HepG2 (cell line): ENCODE measurements around the gene GDPGP1. TPM values are rescaled to one million over a fixed set of nuclear protein-coding genes. Genes with fewer than 3 reads are reported as not detected.

Source experiments
- BORCS8-MEF2B ChIP-seq: sonication (generic); formaldehyde crosslinking; IDR thresholded peaks from 2 replicates; pipeline ENCODE4 v1.8.0; 2022; ENCODE audit warnings: mild to moderate bottlenecking, missing genetic modification reagents
- BRF2 ChIP-seq: sonication (generic); formaldehyde crosslinking; IDR thresholded peaks from 2 replicates; pipeline ENCODE4 v1.8.1; 2022; ENCODE audit warnings: mild to moderate bottlenecking, missing genetic modification reagents
- CTCF ChIP-seq: sonication (generic); formaldehyde crosslinking; IDR thresholded peaks from 2 replicates; pipeline ENCODE4 v1.5.0; 2020; ENCODE audit warnings: mild to moderate bottlenecking, missing genetic modification reagents, moderate library complexity
- GATAD2A ChIP-seq: IDR thresholded peaks from 2 replicates; pipeline ENCODE4 v1.6.1; 2016
- PHB2 ChIP-seq: fragments of 450-650 bp; IDR thresholded peaks from 2 replicates; pipeline ENCODE4 v1.6.1; 2018; ENCODE audit not compliant: partially characterized antibody
- PHF20 ChIP-seq: sonication (generic); formaldehyde crosslinking; IDR thresholded peaks from 2 replicates; pipeline ENCODE4 v1.5.0; 2020; ENCODE audit warnings: mild to moderate bottlenecking, missing genetic modification reagents
- POLR2AphosphoS2 ChIP-seq: IDR thresholded peaks from 2 replicates; pipeline ENCODE4 v1.6.1; 2011; ENCODE audit warnings: low read depth, low read length, improper control_type of control experiment
- RFX3 ChIP-seq: IDR thresholded peaks from 2 replicates; pipeline ENCODE4 v1.6.1; 2016; ENCODE audit warnings: missing biosample characterization, missing genetic modification reagents
- RFX5 ChIP-seq: IDR thresholded peaks from 2 replicates; pipeline ENCODE4 v1.6.1; 2011; ENCODE audit warnings: low read depth, low read length, improper control_type of control experiment
- SAP130 ChIP-seq: IDR thresholded peaks from 2 replicates; pipeline ENCODE4 v1.6.1; 2016; ENCODE audit warnings: low read depth
- SOX6 ChIP-seq, 2 experiments: fragments of 450-650 bp in 1 of 2; sonication (generic) in 1 of 2; formaldehyde crosslinking in 1 of 2; IDR thresholded peaks; 2 replicates each; pipeline versions ENCODE4 v1.4.0 to v1.6.1; 2017 to 2020; ENCODE audit warnings: antibody characterized with exemption in 1 of 2, mild to moderate bottlenecking in 1 of 2, missing genetic modification reagents in 1 of 2
- ZNF280B ChIP-seq: sonication (generic); formaldehyde crosslinking; IDR thresholded peaks from 2 replicates; pipeline ENCODE4 v1.5.0; 2020; ENCODE audit warnings: missing genetic modification reagents, mild to moderate bottlenecking, borderline replicate concordance
- ZNF619 ChIP-seq: sonication (generic); formaldehyde crosslinking; IDR thresholded peaks from 2 replicates; pipeline ENCODE4 v1.4.0; 2020; ENCODE audit warnings: mild to moderate bottlenecking, missing genetic modification reagents
- ZNF749 ChIP-seq: sonication (generic); formaldehyde crosslinking; IDR thresholded peaks from 2 replicates; pipeline ENCODE4 v1.8.0; 2022; ENCODE audit warnings: mild to moderate bottlenecking, missing genetic modification reagents, moderate library complexity, borderline replicate concordance
- polyA plus RNA-seq, 8 experiments: library from polyadenylated mRNA; depleted of rRNA in 3 of 8; stranded (reverse) in 7 of 8; unstranded in 1 of 8; fragments of >200 nt; fragmentation: Illumina TruSeq in 4 of 8; extraction: Trizol in 4 of 8; gene quantifications; 2 replicates each; pipeline versions ENCODE4 v1.2.1 to v1.2.3, GENCODE V29; 2011 to 2016; ENCODE audit warnings: low read depth in 4 of 8, missing spikeins in 1 of 8, mixed read lengths in 1 of 8; ENCODE audit not compliant: insufficient read depth in 1 of 8
- total RNA-seq, 5 experiments: library from RNA; depleted of rRNA; stranded (reverse); fragments of >200 nt; fragmentation: Illumina TruSeq; extraction: Trizol; gene quantifications; 2 replicates each; pipeline ENCODE4 v1.2.3, GENCODE V29; 2016; ENCODE audit warnings: low read depth in 1 of 5
- TF ChIP-seq, protein P1 (sequence below): sonication (generic); formaldehyde crosslinking; IDR thresholded peaks from 2 replicates; pipeline ENCODE4 v1.4.0; 2020; ENCODE audit warnings: low read depth, missing genetic modification reagents
- TF ChIP-seq, protein P2 (sequence below): sonication (generic); formaldehyde crosslinking; IDR thresholded peaks from 2 replicates; pipeline ENCODE4 v1.4.0; 2020; ENCODE audit warnings: mild to moderate bottlenecking, missing genetic modification reagents, borderline replicate concordance

Gene GDPGP1
- total and polyA plus RNA-seq, 2 of the 13 experiments (the other 11 are each of a cell fraction or from before 2014, with no cell fraction given): 1.5 to 4.3 TPM

DNA sequence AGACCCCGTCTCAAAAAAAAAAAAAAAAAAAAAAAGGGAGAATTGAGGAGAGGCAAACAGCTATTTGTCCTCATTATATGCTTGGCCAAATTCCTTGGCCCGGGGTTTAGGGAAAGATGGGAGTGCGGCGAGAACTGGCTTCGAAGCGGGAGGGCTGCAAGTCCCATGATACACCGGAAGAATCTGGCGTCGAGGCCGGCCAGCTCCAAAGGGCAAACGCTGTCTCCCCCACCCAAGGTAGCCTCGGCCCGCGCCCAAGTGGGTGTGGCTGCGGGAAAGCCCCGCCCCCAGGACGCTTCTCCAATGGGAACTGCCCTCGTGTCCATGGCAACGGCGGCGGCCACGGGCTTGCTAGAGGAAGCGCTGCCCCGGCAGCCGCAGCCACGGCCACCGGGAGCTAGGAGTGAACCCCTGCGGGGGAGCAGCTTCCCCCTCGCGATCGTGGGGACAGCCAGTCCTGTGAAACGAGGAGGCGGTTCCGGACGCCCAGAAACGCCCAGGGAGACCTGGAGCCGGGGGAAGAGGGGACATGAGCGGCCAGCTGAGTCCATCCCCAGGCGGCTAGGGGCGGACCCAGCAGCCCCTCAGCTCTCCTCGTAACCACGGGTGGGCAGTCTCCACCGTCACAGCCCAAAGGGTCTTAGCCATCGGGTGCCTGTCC is 15.3 kb downstream of the GDPGP1 start, which contains the start of gene TTLL13 (continued):
- peak; percentile 48; the same call in 1 of the 2 replicates for TF ChIP-seq ZNF280B (CRISPR knock-in tag)
- peak; percentile 35 for TF ChIP-seq CTCF
- TF ChIP-seq, protein P1, sequence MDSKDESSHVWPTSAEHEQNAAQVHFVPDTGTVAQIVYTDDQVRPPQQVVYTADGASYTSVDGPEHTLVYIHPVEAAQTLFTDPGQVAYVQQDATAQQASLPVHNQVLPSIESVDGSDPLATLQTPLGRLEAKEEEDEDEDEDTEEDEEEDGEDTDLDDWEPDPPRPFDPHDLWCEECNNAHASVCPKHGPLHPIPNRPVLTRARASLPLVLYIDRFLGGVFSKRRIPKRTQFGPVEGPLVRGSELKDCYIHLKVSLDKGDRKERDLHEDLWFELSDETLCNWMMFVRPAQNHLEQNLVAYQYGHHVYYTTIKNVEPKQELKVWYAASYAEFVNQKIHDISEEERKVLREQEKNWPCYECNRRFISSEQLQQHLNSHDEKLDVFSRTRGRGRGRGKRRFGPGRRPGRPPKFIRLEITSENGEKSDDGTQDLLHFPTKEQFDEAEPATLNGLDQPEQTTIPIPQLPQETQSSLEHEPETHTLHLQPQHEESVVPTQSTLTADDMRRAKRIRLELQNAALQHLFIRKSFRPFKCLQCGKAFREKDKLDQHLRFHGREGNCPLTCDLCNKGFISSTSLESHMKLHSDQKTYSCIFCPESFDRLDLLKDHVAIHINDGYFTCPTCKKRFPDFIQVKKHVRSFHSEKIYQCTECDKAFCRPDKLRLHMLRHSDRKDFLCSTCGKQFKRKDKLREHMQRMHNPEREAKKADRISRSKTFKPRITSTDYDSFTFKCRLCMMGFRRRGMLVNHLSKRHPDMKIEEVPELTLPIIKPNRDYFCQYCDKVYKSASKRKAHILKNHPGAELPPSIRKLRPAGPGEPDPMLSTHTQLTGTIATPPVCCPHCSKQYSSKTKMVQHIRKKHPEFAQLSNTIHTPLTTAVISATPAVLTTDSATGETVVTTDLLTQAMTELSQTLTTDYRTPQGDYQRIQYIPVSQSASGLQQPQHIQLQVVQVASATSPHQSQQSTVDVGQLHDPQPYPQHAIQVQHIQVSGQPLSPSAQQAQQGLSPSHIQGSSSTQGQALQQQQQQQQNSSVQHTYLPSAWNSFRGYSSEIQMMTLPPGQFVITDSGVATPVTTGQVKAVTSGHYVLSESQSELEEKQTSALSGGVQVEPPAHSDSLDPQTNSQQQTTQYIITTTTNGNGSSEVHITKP: peak; percentile 93
- no peak for TF ChIP-seq SOX6 (IDR thresholded peaks at IDR 0.05)
- peak; percentile 45 for TF ChIP-seq SOX6 (CRISPR knock-in tag; IDR thresholded peaks at IDR 0.05)
- no peak for TF ChIP-seq PHF20 (CRISPR knock-in tag)
- no peak for TF ChIP-seq PHB2
- TF ChIP-seq RFX5: no peak
- TF ChIP-seq ZNF619 (CRISPR knock-in tag): peak; percentile 87; the same call in 1 of the 2 replicates
- peak; percentile 85 for TF ChIP-seq RFX3
- TF ChIP-seq BRF2 (CRISPR knock-in tag): no peak
- TF ChIP-seq BORCS8-MEF2B (CRISPR knock-in tag): peak; percentile 50; the same call in 1 of the 2 replicates
- peak; percentile 37; the same call in 1 of the 2 replicates for TF ChIP-seq GATAD2A (CRISPR knock-in tag)
- TF ChIP-seq, protein P2, sequence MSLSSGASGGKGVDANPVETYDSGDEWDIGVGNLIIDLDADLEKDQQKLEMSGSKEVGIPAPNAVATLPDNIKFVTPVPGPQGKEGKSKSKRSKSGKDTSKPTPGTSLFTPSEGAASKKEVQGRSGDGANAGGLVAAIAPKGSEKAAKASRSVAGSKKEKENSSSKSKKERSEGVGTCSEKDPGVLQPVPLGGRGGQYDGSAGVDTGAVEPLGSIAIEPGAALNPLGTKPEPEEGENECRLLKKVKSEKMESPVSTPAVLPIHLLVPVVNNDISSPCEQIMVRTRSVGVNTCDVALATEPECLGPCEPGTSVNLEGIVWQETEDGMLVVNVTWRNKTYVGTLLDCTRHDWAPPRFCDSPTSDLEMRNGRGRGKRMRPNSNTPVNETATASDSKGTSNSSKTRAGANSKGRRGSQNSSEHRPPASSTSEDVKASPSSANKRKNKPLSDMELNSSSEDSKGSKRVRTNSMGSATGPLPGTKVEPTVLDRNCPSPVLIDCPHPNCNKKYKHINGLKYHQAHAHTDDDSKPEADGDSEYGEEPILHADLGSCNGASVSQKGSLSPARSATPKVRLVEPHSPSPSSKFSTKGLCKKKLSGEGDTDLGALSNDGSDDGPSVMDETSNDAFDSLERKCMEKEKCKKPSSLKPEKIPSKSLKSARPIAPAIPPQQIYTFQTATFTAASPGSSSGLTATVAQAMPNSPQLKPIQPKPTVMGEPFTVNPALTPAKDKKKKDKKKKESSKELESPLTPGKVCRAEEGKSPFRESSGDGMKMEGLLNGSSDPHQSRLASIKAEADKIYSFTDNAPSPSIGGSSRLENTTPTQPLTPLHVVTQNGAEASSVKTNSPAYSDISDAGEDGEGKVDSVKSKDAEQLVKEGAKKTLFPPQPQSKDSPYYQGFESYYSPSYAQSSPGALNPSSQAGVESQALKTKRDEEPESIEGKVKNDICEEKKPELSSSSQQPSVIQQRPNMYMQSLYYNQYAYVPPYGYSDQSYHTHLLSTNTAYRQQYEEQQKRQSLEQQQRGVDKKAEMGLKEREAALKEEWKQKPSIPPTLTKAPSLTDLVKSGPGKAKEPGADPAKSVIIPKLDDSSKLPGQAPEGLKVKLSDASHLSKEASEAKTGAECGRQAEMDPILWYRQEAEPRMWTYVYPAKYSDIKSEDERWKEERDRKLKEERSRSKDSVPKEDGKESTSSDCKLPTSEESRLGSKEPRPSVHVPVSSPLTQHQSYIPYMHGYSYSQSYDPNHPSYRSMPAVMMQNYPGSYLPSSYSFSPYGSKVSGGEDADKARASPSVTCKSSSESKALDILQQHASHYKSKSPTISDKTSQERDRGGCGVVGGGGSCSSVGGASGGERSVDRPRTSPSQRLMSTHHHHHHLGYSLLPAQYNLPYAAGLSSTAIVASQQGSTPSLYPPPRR (CRISPR knock-in tag): no peak
- TF ChIP-seq POLR2AphosphoS2: no peak
- TF ChIP-seq SAP130 (CRISPR knock-in tag): peak; percentile 88
- TF ChIP-seq ZNF749 (CRISPR knock-in tag): peak; percentile 77; the same call in 1 of the 2 replicates
